Measurements from ENCODE around the gene ACHE. TPM values are rescaled to one million over a fixed set of nuclear protein-coding genes. Genes with fewer than 3 reads are reported as not detected.
A peak's percentile ranks its signal among the peaks of the same experiment; 100 is the strongest.

The ACHE gene
- total RNA-seq, 2 experiments from 2014 or later = not detected

- Histone ChIP-seq H3K9me2 (ENCODE audit: insufficient read depth, low read length) (no peaks in the 10 kb centered on the region), H2AFZ (ENCODE audit: low read length) (peak overlapping the region; percentile 63; the same call in 1 of the 2 replicates), H3K4me1 (ENCODE audit: insufficient read depth, low read length, poor library complexity, severe bottlenecking) (peaks cover 9% of the 10 kb centered on the region), H4K20me1 (ENCODE audit: insufficient read depth, low read length) (no peaks in the 10 kb centered on the region), H3K27ac (ENCODE audit: low read depth, low read length, poor library complexity, severe bottlenecking) (no peak overlapping the region), H3K4me2 (ENCODE audit: low read length) (peak overlapping the region; percentile 57), H3K36me3 (ENCODE audit: insufficient read depth, low read length) (peaks cover 9% of the 10 kb centered on the region; the same call in 1 of the 2 replicates), H3K4me3 (ENCODE audit: low read depth, low read length, poor library complexity, severe bottlenecking) (no peak overlapping the region), H3K79me2 (ENCODE audit: insufficient read depth, low read depth, low read length) (no peaks in the 10 kb centered on the region), H3K9me3 (ENCODE audit: low read length) (no peaks in the 10 kb centered on the region)
- POLR2A ChIA-PET = no interaction called here
- no TSS peak for BruUV-seq (replicated peaks)
- CTCF ChIA-PET (ENCODE audit: unreplicated experiment) = no interaction called here
- TF ChIP-seq CTCF (conservative IDR thresholded peaks at IDR 0.05; ENCODE audit: low read length) (no peak), EZH2phosphoT487 (IDR thresholded peaks at IDR 0.05; ENCODE audit: borderline replicate concordance, low read depth, low read length) (no peak)
- DNase-seq (ENCODE audit: low spot score) = no peak
- intact Hi-C loops (cut with micrococcal nuclease; ENCODE audit: unreplicated experiment) = no loop called here
Observed at GRCh38 chr7:100866729-100867039, 29.0 kb downstream of the ACHE start.

GRCh38 chr7:100865938-100866728, 29.6 kb downstream of the ACHE start:
- H3K4me2 ChIP-seq (ENCODE audit: low read length) = peak overlapping the region; percentile 57; the same call in 1 of the 2 replicates
- no peaks in the 10 kb centered on the region for H4K20me1 ChIP-seq (ENCODE audit: insufficient read depth, low read length)
- intact Hi-C loops (cut with micrococcal nuclease; ENCODE audit: unreplicated experiment) = no loop called here
- H3K4me3 ChIP-seq (ENCODE audit: low read depth, low read length, poor library complexity, severe bottlenecking) = no peak overlapping the region
- BruUV-seq (replicated peaks) = no TSS peak
- DNase-seq (ENCODE audit: low spot score) = no peak
- POLR2A ChIA-PET = no interaction called here
- H3K36me3 ChIP-seq (ENCODE audit: insufficient read depth, low read length) = peaks cover 14% of the 10 kb centered on the region
- CTCF ChIA-PET (ENCODE audit: unreplicated experiment) = no interaction called here
- peaks cover 9% of the 10 kb centered on the region for H3K4me1 ChIP-seq (ENCODE audit: insufficient read depth, low read length, poor library complexity, severe bottlenecking)
- H3K79me2 ChIP-seq (ENCODE audit: insufficient read depth, low read depth, low read length) = no peaks in the 10 kb centered on the region
- no peak overlapping the region for H3K27ac ChIP-seq (ENCODE audit: low read depth, low read length, poor library complexity, severe bottlenecking)
- H3K9me3 ChIP-seq (ENCODE audit: low read length) = no peaks in the 10 kb centered on the region
- H3K9me2 ChIP-seq (ENCODE audit: insufficient read depth, low read length) = no peaks in the 10 kb centered on the region
- no peak overlapping the region; the same call in 1 of the 2 replicates for H2AFZ ChIP-seq (ENCODE audit: low read length)
- TF ChIP-seq CTCF (conservative IDR thresholded peaks at IDR 0.05; ENCODE audit: low read length) (no peak), EZH2phosphoT487 (IDR thresholded peaks at IDR 0.05; ENCODE audit: borderline replicate concordance, low read depth, low read length) (no peak)

GRCh38 chr7:100865372-100865911, 30.2 kb downstream of the ACHE start:
- no peak overlapping the region for H3K4me2 ChIP-seq (ENCODE audit: low read length)
- ChIA-PET CTCF (ENCODE audit: unreplicated experiment) (no interaction called here), POLR2A (no interaction called here)
- H2AFZ ChIP-seq (ENCODE audit: low read length) = no peak overlapping the region
- peaks cover 9% of the 10 kb centered on the region for H3K4me1 ChIP-seq (ENCODE audit: insufficient read depth, low read length, poor library complexity, severe bottlenecking)
- H4K20me1 ChIP-seq (ENCODE audit: insufficient read depth, low read length) = no peaks in the 10 kb centered on the region
- no peaks in the 10 kb centered on the region for H3K79me2 ChIP-seq (ENCODE audit: insufficient read depth, low read depth, low read length)
- peaks cover 20% of the 10 kb centered on the region for H3K36me3 ChIP-seq (ENCODE audit: insufficient read depth, low read length)
- no peak overlapping the region for H3K4me3 ChIP-seq (ENCODE audit: low read depth, low read length, poor library complexity, severe bottlenecking)
- TF ChIP-seq EZH2phosphoT487 (IDR thresholded peaks at IDR 0.05; ENCODE audit: borderline replicate concordance, low read depth, low read length) = no peak
- no peak for TF ChIP-seq CTCF (conservative IDR thresholded peaks at IDR 0.05; ENCODE audit: low read length)
- H3K9me3 ChIP-seq (ENCODE audit: low read length) = no peaks in the 10 kb centered on the region
- DNase-seq (ENCODE audit: low spot score) = no peak
- H3K9me2 ChIP-seq (ENCODE audit: insufficient read depth, low read length) = no peaks in the 10 kb centered on the region
- intact Hi-C loops (cut with micrococcal nuclease; ENCODE audit: unreplicated experiment) = no loop called here
- no TSS peak for BruUV-seq (replicated peaks)
- H3K27ac ChIP-seq (ENCODE audit: low read depth, low read length, poor library complexity, severe bottlenecking) = no peak overlapping the region

Data from OCI-LY7 (cell line).